COLO668 (cell line): ENCODE results near the gene LAMA1.
A peak's percentile ranks its signal among the peaks of the same experiment; 100 is the strongest.
"Not testable (repeated sequence)": the region's sequence is repeated elsewhere in the genome, so short reads cannot be mapped to it uniquely, and the experiment has no call there.

ENCODE experiments used
- DNase-seq: peaks from one replicate; lab custom pipeline; 2025; ENCODE audit not compliant: unreplicated experiment; lab: John Stamatoyannopoulos, UW

Gene LAMA1, protein sequence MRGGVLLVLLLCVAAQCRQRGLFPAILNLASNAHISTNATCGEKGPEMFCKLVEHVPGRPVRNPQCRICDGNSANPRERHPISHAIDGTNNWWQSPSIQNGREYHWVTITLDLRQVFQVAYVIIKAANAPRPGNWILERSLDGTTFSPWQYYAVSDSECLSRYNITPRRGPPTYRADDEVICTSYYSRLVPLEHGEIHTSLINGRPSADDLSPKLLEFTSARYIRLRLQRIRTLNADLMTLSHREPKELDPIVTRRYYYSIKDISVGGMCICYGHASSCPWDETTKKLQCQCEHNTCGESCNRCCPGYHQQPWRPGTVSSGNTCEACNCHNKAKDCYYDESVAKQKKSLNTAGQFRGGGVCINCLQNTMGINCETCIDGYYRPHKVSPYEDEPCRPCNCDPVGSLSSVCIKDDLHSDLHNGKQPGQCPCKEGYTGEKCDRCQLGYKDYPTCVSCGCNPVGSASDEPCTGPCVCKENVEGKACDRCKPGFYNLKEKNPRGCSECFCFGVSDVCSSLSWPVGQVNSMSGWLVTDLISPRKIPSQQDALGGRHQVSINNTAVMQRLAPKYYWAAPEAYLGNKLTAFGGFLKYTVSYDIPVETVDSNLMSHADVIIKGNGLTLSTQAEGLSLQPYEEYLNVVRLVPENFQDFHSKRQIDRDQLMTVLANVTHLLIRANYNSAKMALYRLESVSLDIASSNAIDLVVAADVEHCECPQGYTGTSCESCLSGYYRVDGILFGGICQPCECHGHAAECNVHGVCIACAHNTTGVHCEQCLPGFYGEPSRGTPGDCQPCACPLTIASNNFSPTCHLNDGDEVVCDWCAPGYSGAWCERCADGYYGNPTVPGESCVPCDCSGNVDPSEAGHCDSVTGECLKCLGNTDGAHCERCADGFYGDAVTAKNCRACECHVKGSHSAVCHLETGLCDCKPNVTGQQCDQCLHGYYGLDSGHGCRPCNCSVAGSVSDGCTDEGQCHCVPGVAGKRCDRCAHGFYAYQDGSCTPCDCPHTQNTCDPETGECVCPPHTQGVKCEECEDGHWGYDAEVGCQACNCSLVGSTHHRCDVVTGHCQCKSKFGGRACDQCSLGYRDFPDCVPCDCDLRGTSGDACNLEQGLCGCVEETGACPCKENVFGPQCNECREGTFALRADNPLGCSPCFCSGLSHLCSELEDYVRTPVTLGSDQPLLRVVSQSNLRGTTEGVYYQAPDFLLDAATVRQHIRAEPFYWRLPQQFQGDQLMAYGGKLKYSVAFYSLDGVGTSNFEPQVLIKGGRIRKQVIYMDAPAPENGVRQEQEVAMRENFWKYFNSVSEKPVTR (N-terminal part only)

DNA sequence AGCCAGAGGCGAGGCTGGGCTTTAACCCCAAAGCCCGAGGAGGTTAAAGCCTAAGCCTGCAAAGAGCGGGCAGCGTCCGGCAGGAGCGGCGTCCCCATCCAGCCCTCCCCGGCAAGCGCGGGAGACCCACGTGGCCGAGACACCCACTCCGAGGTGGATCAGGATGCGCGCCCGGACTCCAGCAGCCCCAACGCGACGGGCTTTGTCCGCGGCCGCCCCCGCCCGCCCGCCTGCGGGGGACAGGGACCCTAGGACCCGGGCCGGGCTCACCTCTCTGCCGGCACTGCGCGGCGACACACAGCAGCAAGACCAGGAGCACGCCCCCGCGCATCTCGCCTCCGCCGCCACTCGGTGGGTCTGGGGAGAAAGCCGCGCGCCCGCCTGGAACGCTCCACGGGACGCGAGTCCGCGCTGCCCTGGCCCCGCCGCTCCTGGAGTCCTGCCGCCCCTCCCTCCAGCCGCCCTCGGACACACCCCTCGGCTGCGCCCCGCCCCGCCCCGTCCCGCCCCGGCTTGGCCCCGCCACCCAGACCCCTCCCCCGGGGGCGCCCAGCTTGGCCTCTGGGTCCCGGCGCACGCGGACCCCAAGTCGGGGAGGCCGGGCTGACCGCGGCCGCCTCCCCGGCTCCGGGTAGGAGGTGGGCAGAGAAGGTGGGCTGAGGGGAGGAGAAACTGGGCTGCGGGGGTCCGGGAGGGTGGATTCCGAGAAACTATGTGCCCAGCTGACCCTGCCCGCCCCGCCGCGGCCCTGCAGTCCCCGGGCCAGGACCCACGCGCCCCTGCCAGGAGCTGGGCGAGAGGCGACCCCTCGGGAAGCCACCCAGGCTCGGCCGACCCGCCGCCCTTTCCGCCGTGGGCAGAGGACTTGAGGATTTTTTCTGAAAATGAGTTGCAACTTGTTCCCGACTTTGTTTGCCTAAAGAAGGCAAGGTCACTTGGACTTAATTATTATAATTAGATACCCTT, at the start of gene LAMA1:
TSS of gene LAMA1 (minus strand) at position 408 of the 966 bp plus-strand sequence. CDS start at position 331, 77 bp downstream.
- peak; percentile 9 for DNase-seq

DNA sequence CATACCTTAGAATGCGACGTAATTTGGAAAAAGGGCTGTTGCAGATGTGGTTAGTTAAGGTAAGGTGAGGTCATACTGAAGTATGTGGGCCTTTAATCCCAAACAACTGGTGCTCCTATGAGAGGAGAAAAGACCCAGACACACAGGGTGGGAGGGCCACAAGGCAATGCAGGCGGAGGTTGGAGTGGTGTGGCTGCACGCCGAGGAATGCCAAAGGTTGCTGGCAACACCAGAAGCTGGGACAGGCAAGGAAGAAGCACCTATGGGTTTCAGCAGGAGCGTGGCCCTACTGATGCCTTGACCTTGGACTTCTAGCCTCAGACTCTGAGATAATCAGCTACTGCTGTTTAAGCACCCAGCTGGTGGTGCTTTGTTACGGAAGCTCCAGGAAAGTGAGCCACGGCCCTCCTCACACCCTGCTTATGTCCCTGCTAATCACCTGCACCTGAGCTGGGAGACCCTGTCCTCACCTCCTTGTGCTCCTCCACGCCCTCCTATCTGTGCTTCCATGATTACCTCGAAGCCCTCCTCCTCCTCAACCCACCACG, 48.3 kb upstream of the LAMA1 start:
- DNase-seq, result no peak

DNA sequence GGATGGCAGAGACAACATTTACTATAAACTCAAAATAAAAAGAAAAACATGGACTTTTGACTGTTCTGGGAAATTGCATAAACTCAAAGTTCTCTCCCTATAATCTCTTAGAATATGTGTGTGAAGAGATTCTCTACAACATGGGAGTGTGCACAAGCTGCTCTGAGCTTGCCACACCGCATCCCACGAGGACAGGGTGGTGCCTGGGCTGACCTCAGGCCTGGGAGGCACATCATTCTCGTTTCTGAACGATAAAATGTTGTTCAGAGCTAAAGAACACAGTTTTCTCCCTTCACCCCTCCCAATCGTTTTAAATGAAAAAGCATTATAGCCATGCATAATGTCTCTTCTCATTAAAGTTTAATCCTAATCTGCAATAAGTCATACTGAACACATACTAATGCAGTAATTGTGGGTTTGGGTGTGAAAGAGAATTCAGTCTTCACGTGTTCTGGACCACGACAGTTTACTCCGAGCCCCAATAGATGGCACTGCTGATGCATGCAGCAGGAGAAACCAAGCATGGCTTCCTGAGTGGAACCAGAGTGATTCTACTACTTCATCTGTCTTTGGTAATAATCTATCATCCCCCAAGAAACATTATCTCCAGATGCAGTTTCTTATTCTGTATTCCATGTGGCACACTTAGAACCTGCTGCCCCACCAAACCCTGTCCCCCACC, 46.9 kb upstream of the LAMA1 start:
- no peak for DNase-seq

DNA sequence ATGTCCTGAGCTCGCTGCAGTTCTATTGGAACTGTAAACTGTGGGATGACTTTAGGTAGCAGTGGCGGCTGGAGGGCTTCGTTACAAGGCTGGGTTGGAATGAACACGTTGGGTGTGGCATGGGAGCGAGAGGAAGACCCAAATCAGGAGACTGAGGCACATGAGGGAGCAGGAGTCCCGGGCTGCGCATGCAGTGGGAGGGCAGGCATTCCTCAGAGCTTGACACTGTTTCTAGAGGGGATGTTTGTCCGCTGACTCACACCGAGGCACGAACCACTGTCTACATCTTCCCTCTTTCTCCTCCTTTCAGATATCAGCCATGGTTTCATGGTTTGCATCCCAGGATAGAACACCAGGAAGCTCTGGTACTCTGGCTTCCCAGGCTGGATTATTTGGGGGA, 40.6 kb upstream of the LAMA1 start:
- DNase-seq, result no peak

DNA sequence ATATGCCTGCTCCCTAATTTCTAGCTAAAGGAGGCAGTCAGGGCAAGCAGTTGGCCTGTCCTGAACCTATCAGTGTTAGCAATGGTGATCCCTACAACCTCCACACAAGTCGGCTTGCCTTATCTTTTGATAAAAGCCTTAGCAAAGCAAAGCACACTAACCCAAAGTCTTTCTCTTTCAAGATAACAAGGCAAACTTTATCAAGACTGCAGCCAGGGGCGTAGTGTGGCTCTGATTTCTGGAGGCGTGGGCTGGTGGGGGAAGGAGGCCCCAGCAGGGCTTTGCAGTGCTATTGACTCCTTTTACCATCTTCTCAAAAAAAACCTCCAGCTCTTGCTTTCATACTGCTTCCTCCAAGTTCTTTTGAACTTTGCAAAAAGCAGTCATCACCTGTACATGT, 40.2 kb upstream of the LAMA1 start:
- no peak for DNase-seq

DNA sequence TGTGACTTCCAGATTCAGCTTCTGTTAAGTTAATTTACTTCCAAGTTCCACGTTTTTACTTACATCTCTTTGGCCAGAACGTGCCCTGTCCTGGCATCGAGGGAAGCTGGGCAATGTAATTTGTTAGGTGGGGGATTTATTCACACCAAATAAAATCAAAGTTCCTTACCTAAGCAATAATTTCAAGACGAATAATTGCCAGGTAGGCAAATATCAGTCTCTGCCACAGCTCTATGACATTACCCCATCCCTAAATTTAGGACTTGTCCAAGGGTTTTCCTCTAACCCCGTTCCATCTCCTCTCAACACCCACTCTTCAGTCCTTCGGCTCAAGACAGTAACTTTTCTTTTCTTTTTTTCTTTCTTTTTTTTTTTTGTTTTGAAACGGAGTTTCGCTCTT, 38.3 kb upstream of the LAMA1 start:
- no peak for DNase-seq

DNA sequence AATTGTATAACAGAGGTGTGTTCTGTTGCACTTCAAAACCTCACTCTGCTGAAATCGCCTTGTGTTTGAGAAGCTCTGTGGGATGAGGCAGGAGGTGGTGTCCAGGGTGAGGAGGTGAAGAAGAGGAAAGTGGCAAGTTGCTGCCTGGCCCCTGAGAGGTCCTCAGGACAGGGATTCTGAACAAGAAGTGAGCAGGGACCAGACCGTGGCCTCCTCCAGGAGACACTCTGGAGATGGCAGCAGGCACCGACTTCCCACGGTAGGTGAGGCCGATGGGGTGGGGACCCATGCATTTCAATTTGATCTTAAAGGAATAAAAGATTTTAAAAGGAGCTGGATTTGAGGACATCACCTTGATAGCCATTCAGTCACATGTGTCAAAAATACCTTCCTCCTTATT, 37.5 kb upstream of the LAMA1 start:
- no peak for DNase-seq

DNA sequence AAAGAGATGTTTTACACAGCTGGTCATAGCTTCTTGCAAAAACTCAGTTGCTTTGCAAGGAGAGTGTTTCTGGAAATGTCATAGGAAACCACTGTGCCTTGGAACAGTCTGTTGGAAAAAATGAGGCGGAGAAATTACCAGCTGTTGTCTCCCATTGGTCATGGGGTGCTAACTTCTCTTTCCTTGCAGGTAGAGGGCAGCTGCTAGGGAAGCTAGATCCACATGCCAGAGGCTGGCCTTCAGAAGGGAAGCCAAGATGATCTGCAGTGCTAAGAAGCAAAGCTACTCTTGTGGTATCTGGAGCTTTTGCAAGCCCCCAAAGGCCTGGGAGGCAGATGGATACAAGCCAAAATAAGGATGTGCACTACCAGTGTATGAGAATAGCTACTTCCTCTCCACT, 34.8 kb upstream of the LAMA1 start:
- DNase-seq, result no peak

DNA sequence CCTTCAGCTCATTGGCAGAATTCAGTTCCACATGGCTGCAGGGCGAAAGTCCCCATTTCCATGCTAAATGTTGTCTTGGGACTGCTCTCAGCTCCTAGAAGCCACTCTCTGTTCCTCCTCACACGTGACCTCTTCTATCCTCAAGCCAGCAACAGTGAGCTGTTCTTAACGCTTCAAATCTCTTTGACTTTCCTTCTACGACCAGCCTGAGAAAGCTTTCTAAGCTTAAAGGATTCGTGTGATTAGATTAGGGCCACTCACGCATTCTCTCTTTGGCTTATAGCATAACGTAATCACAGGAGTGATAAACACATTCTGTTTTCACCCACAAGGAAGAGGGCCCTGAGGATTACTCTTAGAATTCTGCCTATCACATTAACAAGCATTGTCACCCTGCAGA, 29.8 kb upstream of the LAMA1 start:
- DNase-seq, result no peak

DNA sequence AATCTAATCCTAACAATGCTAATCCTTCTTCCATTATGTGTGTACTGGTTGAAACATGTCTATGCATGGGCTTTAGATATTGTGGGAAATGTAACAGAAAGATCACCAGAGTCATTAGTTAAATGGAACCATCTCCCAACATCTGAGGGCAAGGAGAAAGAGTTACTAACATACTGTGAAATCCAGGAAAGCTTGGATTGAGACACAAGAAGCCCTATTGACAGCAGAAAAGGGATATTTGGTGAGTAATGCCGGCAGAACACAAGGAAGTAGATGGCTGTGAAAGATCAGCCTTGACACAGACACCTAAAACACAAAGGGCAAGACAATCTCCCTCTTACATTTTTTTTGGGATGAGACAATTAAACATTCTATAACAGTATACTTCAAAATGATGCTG, 28.5 kb upstream of the LAMA1 start:
- DNase-seq, result no peak

DNA sequence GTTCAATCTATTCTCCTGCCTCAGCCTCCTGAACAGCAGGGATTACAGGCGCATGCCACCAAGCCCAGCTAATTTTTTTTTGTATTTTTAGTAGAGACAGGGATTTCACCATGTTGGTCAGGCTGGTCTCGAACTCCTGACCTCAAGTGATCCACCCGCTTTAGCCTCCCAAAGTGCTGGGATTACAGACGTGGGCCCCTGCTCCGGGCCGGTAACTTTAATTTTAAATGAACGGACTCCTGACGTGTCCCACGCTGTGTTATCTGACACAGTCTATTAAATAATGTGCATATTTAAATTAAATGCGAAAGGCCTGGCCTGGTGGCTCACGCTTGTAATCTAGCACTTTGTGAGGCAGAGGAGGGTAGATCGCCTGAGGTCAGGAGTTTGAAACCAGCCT, 27.3 kb upstream of the LAMA1 start:
- DNase-seq, result not testable (repeated sequence)

DNA sequence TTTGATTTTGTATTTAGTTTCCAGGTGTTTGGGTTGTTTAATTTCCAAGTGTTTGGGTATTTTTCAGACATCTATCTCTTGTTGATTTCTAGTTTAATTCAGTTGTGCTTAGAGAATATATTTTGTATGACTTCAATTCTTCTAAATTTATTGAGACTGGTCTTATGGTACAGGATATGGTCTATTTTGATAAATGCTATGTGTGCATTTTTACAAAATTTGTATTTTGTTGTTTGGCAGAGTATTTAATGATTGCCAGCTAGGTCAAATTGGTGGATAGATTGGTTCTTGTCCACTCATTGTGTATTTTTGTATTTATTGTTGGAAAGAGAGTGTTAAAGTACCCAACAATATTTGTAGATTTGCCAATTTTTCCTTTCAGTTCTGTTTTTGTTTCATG, 23.7 kb upstream of the LAMA1 start:
- no peak for DNase-seq

DNA sequence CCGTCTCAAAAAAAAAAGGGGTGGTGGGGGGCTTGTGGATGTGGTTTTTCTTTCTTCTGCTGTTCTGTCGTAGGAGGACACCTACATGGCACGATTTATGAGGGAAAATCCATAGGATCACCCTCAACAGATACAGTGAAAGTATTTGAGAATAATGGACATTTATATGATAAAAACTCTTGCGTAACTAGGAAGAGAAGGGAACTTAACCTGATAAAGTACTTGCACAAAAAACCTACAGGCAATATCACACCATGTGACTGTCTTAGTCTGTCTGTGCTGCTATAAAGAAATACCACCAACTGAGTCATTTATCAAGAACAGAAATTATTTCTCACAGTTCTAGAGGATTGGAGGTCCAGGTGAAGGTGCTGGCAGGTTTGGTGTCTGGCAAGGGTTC, 21.8 kb upstream of the LAMA1 start:
- no peak for DNase-seq

DNA sequence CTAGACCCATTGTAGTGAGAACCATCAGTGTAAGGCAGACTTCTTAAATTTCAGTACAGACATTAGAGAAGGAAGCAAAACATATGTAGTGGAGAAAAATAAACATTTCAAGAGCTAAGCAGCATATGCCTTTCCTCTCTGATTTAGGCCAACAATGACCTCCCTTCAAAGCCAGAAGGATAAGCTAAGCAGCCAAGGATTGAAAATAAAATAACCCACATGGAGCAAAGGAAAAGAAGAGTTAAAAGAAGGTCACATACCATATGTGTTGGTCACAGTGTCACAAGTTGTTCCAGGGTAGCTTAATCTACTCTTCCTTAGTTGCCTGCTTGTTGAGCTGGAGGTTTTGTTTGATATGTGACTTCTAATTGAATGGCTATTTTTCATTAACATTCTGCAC, 15.6 kb upstream of the LAMA1 start:
- DNase-seq, result no peak

DNA sequence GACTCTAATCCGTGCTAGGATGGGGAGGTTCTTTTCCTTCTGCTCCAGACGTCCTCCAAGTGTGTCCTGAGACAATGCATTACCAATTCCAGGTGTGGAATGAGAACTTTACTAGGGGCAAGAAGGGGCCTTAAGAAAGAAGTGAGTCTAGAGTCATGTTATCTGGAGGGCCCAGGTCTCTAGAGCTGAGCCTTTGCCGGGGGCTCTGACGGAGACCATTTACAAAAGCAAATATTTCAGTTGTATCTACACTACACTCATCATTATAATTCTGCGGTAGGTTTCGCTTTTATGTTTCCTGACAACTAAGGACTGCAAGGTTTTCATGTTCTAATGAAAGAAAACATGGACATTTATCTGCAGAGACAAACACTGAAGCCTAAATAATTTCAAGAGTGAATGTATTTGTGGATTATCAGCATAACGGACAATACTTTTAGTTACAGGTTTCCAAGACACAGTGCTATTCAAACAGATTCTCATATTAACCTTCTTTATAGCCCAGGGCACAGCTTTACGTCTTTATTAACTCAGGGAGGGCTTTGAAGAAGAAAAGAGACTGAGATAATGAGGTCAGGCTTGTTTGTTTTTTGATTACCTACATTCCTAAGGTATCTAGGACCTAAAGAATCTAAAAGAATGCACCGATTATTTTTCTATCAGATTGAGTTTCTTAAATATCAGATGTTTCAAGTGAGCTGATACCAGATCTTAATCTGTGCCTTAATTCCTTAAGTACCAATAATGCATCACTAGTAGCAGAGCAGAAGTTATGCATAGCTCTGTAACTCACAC, 15.0 kb upstream of the LAMA1 start:
- no peak for DNase-seq

DNA sequence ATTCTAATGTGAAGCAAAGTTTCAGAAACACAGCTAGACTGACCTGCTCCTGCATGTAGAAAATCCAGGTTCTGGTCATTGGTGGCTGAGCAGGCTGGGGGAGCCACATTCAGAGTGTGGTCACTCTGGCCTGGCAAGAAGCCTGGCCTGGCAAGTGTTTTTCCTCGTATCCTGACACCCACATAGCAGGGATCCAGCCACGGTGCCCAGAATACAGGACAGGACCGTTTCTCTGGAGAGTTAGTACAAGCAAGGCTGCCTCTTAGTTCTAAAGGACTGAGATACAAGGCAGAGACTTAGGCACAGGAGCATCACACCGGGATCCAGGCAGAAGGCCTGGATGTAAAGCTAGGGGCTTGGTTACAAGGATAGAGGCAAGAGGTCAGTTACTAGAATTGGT, 4.8 kb upstream of the LAMA1 start:
- DNase-seq, result no peak

DNA sequence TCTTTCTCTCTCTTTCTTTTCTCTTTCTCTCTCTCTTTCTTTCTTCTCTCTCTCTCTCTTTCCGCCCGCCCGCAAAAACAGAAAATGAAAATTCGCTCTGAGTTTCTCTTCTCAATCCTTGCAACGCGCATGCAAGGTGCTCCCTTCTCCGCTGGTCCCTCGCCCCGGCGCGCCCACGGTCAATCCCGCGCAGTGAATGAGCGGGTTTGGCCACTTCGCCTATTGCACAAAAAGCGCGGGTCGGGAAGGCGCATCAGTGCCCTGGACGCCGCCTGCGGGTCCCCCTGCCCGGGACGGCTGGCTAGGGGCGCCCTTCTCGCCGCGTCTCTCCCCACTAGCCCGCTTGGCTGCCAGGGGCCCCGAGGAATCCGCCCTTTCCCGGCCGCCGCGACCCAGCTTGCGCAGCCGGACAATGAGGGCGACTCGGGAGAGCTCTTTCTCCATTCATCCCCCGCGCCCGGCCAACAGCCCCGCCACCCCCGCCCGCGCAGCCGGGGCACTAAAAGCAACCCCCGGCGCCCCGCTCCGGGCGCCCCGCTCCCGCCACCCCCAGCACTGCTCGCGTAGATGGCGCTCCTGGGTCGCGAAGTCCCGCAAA, 706 bp downstream of the LAMA1 start:
- DNase-seq, result peak; percentile 13
